DND-41 (cell line): ENCODE measurements around the gene ACACA.

Source experiments
- CTCF ChIP-seq: IDR thresholded peaks from 2 replicates; pipeline ENCODE4 v1.5.1; 2012; ENCODE audit warnings: borderline replicate concordance, low read length, moderate library complexity, mild to moderate bottlenecking; ENCODE audit not compliant: poor library complexity, severe bottlenecking; ENCODE audit errors: extremely low read depth
- EZH2 ChIP-seq: IDR thresholded peaks from 3 replicates; pipeline ENCODE4 v1.6.1; 2012; ENCODE audit warnings: borderline replicate concordance, low read depth, mild to moderate bottlenecking, moderate library complexity, low read length, inconsistent platforms; ENCODE audit not compliant: severe bottlenecking

DNA sequence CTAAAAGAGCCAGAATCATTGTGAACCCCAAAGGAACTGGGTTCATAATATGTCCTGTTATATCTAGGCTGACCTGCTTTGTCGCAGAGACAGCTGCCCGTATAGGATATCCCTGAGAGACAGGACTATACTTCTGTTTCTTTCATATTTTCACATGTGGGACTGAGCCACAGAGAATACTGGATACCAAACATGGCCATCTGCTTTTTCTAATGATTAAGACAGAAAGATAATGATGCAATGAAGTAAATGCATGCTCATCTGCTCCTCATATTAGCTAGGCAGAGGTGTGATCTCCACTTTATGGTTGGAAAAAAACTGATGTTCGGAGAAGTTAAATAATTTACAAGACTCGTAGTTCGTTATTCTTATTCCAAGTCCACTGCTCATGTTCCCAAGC lies 297.5 kb downstream of the ACACA start:
- TF ChIP-seq EZH2 (no peak), CTCF (no peak)
